ENCODE data around the gene SPHKAP.
"Not testable (repeated sequence)": the region's sequence is repeated elsewhere in the genome, so short reads cannot be mapped to it uniquely, and the experiment has no call there.

The SPHKAP gene

GRCh38 chr2:228039752-228040534 lies 141.5 kb downstream of the SPHKAP start:
- DNase-seq (ENCODE audit: low read depth): no peak

GRCh38 chr2:228038967-228039366 lies 142.5 kb downstream of the SPHKAP start:
- DNase-seq (ENCODE audit: low read depth): no peak

- no peak for DNase-seq (ENCODE audit: low read depth)
Measured at GRCh38 chr2:228037915-228038314, 143.6 kb downstream of the SPHKAP start.

GRCh38 chr2:228023619-228024018 lies 157.9 kb downstream of the SPHKAP start:
- DNase-seq (ENCODE audit: low read depth): no peak

GRCh38 chr2:228018311-228018710 lies 163.2 kb downstream of the SPHKAP start:
- no peak for DNase-seq (ENCODE audit: low read depth)

- DNase-seq (ENCODE audit: low read depth): no peak
Measured at GRCh38 chr2:228017784-228018183, 163.7 kb downstream of the SPHKAP start.

- DNase-seq (ENCODE audit: low read depth): no peak
Measured at GRCh38 chr2:228016402-228016801, 165.1 kb downstream of the SPHKAP start.

- DNase-seq (ENCODE audit: low read depth): no peak
Measured at GRCh38 chr2:228015741-228016140, 165.7 kb downstream of the SPHKAP start.

- no peak for DNase-seq (ENCODE audit: low read depth)
Measured at GRCh38 chr2:227996366-227996765, 185.1 kb downstream of the SPHKAP start.

GRCh38 chr2:227990937-227991336 lies 190.6 kb downstream of the SPHKAP start:
- DNase-seq (ENCODE audit: low read depth): no peak

GRCh38 chr2:227973241-227973640 lies 208.2 kb downstream of the SPHKAP start:
- DNase-seq (ENCODE audit: low read depth): no peak

GRCh38 chr2:227971619-227972230 lies 209.8 kb downstream of the SPHKAP start:
- no peak for DNase-seq (ENCODE audit: low read depth)

GRCh38 chr2:227960317-227960716 lies 221.2 kb downstream of the SPHKAP start:
- no peak for DNase-seq (ENCODE audit: low read depth)

- no peak for DNase-seq (ENCODE audit: low read depth)
Measured at GRCh38 chr2:227942965-227943364, 238.5 kb downstream of the SPHKAP start.

- DNase-seq (ENCODE audit: low read depth): no peak
Measured at GRCh38 chr2:227942021-227942420, 239.5 kb downstream of the SPHKAP start.

- DNase-seq (ENCODE audit: low read depth): no peak
Measured at GRCh38 chr2:227939271-227940027, 242.0 kb downstream of the SPHKAP start.

GRCh38 chr2:227936249-227936648 lies 245.2 kb downstream of the SPHKAP start:
- DNase-seq (ENCODE audit: low read depth): not testable (repeated sequence)

GRCh38 chr2:227933884-227934283 lies 247.6 kb downstream of the SPHKAP start:
- no peak for DNase-seq (ENCODE audit: low read depth)

GRCh38 chr2:227932403-227932802 lies 249.1 kb downstream of the SPHKAP start:
- DNase-seq (ENCODE audit: low read depth): no peak

GRCh38 chr2:227932001-227932400 lies 249.5 kb downstream of the SPHKAP start:
- no peak for DNase-seq (ENCODE audit: low read depth)

Data from T follicular helper cell (primary cell).